HAP-1 (cell line): ENCODE data around the gene HLA-B.
"Not testable (repeated sequence)": the region's sequence is repeated elsewhere in the genome, so short reads cannot be mapped to it uniquely, and the experiment has no call there.

ENCODE experiments used
- DNase-seq, 2 experiments: peaks; one replicate each; pipeline ENCODE4 v3.0.0-alpha.2; 2016 to 2020; ENCODE audit warnings: low spot score in 2 of 2
- H3K27me3 ChIP-seq: fragments of 250-450 bp; sonication (Bioruptor Pico); 2 replicates; pipeline ENCODE4 v1.5.1; 2020; ENCODE audit warnings: low read depth, mild to moderate bottlenecking, moderate library complexity
- H3K36me3 ChIP-seq: fragments of 250-450 bp; sonication (Bioruptor Pico); replicated peaks from 2 replicates; pipeline ENCODE4 v1.5.1; 2020; ENCODE audit warnings: mild to moderate bottlenecking
- H3K4me1 ChIP-seq: fragments of 250-450 bp; sonication (Bioruptor Pico); 2 replicates; pipeline ENCODE4 v1.5.1; 2020; ENCODE audit warnings: mild to moderate bottlenecking
- H3K4me3 ChIP-seq: fragments of 250-450 bp; sonication (Bioruptor Pico); 2 replicates; pipeline ENCODE4 v1.5.1; 2020; ENCODE audit warnings: mild to moderate bottlenecking, moderate library complexity
- H3K9me3 ChIP-seq: fragments of 250-450 bp; sonication (Bioruptor Pico); 2 replicates; pipeline ENCODE4 v1.5.1; 2020; ENCODE audit warnings: mild to moderate bottlenecking, moderate library complexity
- in situ Hi-C: fragments of 300-500 bp; cut with MboI; formaldehyde crosslinking; loops from 3 replicates; pipeline ENCODE4 v1.14.3; 2020; ENCODE audit warnings: low sequenced_read_pairs, inconsistent platforms, mixed read lengths

Gene HLA-B

DNA sequence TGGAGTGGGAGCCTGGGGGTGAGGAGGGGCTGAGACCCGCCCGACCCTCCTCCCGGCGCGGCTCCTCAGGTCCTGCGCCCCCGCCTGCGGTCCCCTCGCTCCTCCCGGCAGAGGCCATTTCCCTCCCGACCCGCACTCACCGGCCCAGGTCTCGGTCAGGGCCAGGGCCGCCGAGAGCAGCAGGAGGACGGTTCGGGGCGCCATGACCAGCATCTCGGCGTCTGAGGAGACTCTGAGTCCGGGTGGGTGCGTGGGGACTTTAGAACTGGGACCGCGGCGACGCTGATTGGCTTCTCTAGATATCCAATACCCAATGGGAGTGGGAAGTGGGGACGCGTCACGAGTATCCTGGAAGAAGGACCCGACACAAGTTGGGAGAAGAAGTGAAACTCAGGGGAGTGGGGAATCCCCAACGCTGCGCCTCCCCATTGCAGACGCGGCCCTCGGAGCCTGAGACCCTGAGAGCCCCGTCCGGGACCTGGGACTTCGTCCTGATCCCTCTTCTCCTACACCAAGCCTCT is at the start of gene HLA-B:
TSS of gene HLA-B (minus strand) at position 234 of the 521 bp plus-strand sequence. CDS start at position 213, 21 bp downstream.
- peak within 1 kb of the TSS; percentile 48 for H3K4me3 ChIP-seq
- 0 out of 2 replicates have a peak, but pooled peaks cover 3% of the 10 kb centered on the region for H3K27me3 ChIP-seq
- peak; percentile 52 to 70 for DNase-seq

DNA sequence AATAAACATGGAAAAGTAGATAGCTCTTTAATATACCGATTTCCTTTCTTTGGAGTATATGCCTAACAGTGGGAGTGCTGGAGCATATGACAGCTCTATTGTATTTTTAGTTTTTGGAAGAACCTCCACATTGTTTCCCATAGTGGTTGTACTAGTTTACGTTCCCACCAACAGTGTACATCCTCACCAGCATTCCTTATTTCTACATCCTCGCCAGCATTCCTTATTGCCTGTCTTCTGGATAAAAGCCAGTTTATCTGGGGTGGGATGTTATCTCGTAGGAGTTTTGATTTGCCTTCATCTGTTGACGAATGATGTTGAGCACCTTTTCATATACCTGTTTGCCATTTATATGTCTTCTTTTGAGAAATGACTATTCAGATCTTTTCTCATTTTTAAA is 49.0 kb upstream of the HLA-B start:
- Histone ChIP-seq H3K9me3 (no peaks in the 10 kb centered on the region), H3K36me3 (peaks cover 5% of the 10 kb centered on the region), H3K4me1 (peaks cover 27% of the 10 kb centered on the region), H3K27me3 (no peaks in the 10 kb centered on the region), H3K4me3 (no peak overlapping the region)
- in situ Hi-C loops, result no loop called here
- DNase-seq, result no peak

More for the DNA sequence above, at the start of gene HLA-B:
- Histone ChIP-seq H3K9me3 (no peaks in the 10 kb centered on the region), H3K36me3 (peaks cover 12% of the 10 kb centered on the region), H3K4me1 (no peaks in the 10 kb centered on the region)
- in situ Hi-C loops, result loop anchor here (5.0 kb wide), 1 partner anchor 85 kb away; the partner anchor contains the start of gene HLA-C

DNA sequence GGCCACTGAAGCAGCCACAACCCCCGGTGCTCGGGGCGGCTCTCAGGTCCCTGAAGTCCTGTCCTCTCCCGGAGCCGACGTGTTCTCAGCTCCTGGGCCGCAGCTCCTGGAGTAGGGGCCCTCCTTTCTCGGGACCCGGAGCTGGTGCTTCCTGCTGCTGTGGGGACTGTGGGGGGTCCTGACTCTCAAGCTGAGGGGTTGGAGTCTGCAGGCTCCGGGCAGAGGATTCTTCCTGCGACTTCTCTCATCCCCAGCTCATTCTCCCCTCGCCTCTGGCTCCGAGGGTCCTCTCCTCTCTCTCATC is 47.0 kb upstream of the HLA-B start:
- not testable (repeated sequence) for H3K9me3 ChIP-seq, H3K36me3 ChIP-seq, DNase-seq, H3K27me3 ChIP-seq
- Histone ChIP-seq H3K4me3 (peak overlapping the region; percentile 82), H3K4me1 (peaks cover 30% of the 10 kb centered on the region)
- in situ Hi-C loops, result loop anchor here (5.0 kb wide), 1 partner anchor 38 kb away; no protein-coding TSS in a partner anchor

DNA sequence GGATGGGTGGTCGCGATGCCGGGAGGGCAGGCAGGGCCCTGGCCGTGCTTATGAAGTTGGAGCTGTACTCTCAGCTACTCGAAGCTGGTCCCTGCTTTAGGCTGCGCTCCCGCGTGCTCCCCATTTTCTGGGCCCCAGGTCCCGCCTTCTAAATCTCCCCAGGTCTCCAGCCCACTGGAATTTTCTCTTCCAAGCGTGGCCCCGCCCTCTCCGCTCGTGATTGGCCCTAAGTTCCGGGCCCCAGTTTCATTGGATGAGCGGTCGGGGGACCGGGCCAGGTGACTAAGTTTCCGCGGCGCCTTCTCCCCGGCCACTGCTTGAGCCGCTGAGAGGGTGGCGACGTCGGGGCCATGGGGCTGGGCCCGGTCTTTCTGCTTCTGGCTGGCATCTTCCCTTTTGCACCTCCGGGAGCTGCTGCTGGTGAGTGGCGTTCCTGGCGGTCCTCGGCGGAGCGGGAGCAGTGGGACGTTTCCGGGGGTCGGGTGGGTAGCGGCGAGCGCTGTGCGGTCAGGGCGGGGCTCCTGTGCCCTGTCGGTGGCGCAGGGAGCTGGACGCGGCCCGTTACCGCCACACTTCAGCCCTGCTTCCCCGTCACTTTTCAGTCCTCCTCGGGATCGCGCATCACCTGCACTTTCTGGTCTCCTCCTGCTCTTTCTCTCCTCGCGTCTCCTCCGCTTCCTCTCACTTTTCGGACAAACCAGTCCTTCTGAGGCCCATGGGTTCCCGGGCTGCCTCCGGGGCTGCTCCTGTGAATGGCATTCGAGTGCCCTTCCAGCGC is 46.5 kb upstream of the HLA-B start, which contains the start of gene MICA:
TSS of gene MICA (plus strand) at position 313 of the 778 bp plus-strand sequence. CDS start at position 351, 38 bp downstream.
- peaks cover 36% of the 10 kb centered on the region for H3K4me1 ChIP-seq

DNA sequence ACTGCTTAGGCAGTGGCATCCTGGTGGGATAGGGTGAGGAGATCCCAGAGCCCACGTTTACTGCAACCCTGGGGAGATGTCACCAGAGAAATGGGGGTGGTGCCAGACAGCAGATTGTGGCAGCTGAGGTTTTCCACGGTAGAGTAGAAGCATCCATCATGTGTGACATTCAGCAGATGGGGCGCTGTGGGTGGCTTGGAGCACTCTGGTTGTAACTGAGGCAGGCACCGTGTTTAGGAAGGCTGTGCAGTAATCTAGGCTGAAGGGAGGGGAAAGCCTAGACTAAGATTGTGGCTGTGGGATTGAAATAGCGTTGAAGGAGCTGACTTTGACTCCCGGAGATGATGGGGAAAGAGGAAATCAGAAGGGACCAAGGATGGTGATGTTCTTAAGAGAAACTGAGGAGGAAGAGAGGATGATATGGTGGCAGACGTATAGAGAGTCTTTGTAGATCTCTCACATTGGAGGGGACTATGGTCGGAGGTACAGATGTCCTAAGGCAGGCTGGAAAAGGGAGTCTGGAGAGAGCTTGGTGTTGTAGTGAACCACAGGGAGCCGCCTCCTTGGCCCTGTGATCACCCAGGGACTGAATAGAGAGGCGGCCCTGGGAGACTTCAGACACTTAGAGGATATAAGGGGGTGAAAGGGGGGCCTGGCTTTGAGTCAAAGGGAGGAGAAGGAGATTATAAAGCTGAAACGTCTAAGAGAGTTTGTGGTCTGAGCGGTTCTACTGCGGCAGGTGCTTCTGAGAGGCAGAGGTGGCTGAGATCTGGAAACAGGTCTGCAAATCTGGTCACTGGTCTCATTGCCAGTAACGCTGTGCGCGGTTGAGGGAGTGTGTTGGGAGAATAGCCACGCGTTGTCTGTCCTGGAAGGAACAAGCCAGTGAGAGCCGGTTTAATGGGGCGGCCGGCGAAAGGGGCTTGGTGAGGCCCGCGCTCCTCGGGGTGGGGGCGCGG is 45.6 kb upstream of the HLA-B start:
- H3K36me3 ChIP-seq, result no peaks in the 10 kb centered on the region; the same call in 1 of the 2 replicates
- no peaks in the 10 kb centered on the region for H3K27me3 ChIP-seq
- no peaks in the 10 kb centered on the region for H3K9me3 ChIP-seq
- in situ Hi-C loops, result loop anchor here (5.0 kb wide), 1 partner anchor 40 kb away; no protein-coding TSS in a partner anchor
- DNase-seq, result peak; percentile 49 to 74
- peaks cover 44% of the 10 kb centered on the region for H3K4me1 ChIP-seq
- peak overlapping the region; percentile 82 for H3K4me3 ChIP-seq

More for the DNA sequence above, 46.5 kb upstream of the HLA-B start, which contains the start of gene MICA:
- Histone ChIP-seq H3K4me3 (peak within 1 kb of the TSS; percentile 82), H3K27me3 (no peaks in the 10 kb centered on the region), H3K9me3 (no peaks in the 10 kb centered on the region), H3K36me3 (no peaks in the 10 kb centered on the region; the same call in 1 of the 2 replicates)
- DNase-seq, result peak; percentile 90 to 95
- in situ Hi-C loops, result loop anchor here (5.0 kb wide), 1 partner anchor 39 kb away; no protein-coding TSS in a partner anchor

DNA sequence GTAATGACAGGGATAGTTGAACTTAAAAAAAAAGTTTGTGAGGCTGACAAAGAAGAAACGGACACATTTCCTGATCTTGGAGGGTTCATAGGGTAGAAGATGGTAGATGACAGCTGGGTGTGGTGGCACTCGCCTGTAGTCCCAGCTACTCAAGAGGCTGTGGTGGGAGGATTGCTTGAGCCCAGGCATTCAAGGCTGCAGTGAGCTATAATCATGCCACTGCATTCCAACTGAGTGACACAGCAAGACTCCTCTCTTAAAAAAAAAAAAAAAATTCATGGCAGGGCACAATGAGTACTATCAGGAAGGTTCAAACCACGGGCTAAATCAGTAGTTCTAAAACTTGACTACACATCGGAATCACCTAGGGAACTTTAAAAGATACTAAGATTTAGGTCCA is 44.4 kb upstream of the HLA-B start:
- peak in 1 of 2 experiments; percentile 51 for DNase-seq
- H3K4me1 ChIP-seq, result peaks cover 48% of the 10 kb centered on the region
- in situ Hi-C loops, result loop anchor here (5.0 kb wide), 1 partner anchor 41 kb away; no protein-coding TSS in a partner anchor
- H3K9me3 ChIP-seq, result no peaks in the 10 kb centered on the region
- H3K4me3 ChIP-seq, result peak overlapping the region; percentile 65
- no peaks in the 10 kb centered on the region for H3K27me3 ChIP-seq
- H3K36me3 ChIP-seq, result no peaks in the 10 kb centered on the region; the same call in 1 of the 2 replicates

DNA sequence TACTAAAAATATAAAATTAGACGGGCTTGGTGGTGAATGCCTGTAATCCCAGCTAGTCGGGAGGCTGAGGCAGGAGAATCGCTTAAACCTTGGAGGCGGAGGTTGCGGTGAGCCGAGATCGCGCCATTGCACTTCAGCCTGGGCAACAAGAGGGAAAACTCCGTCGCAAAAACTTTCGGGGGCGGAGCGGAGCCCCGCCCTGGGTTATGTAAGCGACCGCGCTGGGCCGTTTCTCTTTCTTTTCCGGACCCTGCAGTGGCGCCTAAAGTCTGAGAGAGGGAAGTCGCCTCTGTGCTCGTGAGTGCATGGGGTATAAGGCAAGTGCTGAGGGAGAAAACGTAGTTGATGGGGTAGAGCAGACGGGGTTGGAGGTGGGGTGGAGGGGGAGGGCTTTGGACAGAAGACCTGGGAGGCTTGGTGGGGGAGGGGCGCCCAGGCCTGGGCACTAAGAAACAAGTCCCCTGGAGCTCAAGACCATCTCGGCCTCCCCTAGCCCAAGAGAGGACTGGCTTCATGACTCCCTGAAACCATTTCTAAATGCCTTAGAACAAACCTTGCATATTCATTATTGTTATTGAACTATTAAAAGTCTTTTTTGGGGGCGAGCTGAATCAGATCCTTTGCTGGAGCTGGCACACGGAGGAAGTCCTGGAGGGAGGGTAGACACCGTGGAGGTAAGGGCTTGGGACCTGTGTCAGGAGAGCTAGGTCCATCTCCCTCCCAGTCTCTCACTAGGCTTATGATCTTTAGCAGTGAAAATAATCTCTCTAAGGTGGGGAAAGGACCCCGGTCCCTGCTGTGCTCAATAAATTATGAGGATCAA is 43.7 kb upstream of the HLA-B start:
- peaks cover 45% of the 10 kb centered on the region for H3K4me1 ChIP-seq
- H3K4me3 ChIP-seq, result peak overlapping the region; percentile 65
- no peaks in the 10 kb centered on the region for H3K9me3 ChIP-seq
- H3K36me3 ChIP-seq, result no peaks in the 10 kb centered on the region; the same call in 1 of the 2 replicates
- no peaks in the 10 kb centered on the region for H3K27me3 ChIP-seq
- peak; percentile 45 to 81 for DNase-seq
- in situ Hi-C loops, result loop anchor here (5.0 kb wide), 1 partner anchor 42 kb away; no protein-coding TSS in a partner anchor

DNA sequence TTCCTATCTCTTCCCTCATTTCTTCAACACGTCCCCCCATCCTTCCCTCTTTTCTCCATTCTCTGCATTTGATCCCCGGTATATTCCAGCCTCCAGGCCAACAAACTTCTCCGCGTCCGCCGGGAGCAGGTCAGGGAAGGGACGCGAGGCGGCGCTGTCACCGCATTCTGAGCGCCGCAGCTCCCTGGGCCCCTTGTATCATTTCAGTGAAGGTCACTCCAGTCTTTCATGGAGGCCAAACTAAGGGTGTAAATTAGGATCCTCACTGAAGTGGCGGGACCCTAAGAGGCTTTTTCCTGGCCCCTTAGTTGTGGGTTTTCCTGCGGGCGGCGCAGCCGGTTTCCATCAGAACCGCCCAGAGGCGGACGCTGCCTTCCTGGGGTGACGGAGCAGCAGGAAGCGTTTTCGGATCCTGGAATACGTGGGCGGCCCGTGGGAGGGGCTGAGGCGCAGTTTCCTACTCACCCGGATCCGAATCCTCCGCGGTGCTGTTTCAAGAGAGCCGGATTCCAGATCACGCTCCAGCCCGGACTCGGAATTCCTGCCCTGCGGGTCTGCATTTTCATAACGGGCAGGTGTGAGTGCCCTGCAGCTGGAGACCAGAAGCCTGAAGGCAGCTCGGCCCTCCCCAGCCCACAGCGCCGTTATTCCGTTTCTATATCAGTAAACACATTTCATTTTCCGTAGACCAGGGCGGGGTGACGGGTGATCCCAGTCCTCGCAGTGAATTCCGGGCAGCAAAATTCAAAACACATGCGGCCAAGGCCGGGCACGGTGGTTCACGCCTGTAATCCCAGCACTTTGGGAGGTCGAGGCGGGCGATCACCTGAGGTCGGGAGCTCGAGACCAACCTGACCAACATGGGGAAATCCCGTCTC is 42.8 kb upstream of the HLA-B start:
- Histone ChIP-seq H3K36me3 (no peaks in the 10 kb centered on the region; the same call in 1 of the 2 replicates), H3K4me1 (peaks cover 43% of the 10 kb centered on the region), H3K4me3 (peak overlapping the region; percentile 65), H3K9me3 (no peaks in the 10 kb centered on the region), H3K27me3 (no peaks in the 10 kb centered on the region)
- in situ Hi-C loops, result loop anchor here (5.0 kb wide), 1 partner anchor 42 kb away; no protein-coding TSS in a partner anchor
- peak; percentile 80 to 90 for DNase-seq

DNA sequence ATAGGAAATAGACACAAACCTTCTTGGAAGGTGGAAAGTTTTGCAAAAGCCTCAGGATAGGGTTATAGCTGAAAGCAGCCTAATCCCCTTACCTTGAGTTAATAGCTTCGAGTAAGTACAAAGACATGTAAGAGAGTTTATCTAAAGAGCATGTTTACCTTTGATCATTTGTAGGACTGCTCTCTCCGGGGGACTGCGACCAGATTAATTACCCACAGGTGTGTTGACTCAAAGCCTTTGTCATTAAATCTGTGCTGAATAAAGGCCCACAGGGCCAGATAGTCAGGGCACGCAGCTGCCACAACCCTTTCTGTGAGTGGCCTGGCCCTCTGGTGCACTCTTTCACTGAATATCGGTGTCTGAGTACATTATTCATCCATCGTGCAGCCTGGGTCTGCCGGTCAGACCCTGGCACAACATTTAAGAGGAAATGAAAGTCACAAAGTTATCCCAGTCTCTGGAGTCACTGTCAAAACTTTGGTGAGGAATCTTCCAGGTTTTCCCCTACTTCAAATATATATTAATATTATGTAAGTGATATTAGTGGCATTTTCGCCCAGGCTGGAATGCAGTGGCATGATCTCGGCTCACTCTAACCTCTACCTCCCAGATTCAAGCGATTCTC is 41.0 kb upstream of the HLA-B start:
- H3K4me1 ChIP-seq, result peaks cover 41% of the 10 kb centered on the region
- H3K4me3 ChIP-seq, result peak overlapping the region; percentile 65
- H3K27me3 ChIP-seq, result no peaks in the 10 kb centered on the region
- H3K36me3 ChIP-seq, result no peaks in the 10 kb centered on the region; the same call in 1 of the 2 replicates
- H3K9me3 ChIP-seq, result no peaks in the 10 kb centered on the region
- in situ Hi-C loops, result no loop called here
- DNase-seq, result peak; percentile 42 to 62

DNA sequence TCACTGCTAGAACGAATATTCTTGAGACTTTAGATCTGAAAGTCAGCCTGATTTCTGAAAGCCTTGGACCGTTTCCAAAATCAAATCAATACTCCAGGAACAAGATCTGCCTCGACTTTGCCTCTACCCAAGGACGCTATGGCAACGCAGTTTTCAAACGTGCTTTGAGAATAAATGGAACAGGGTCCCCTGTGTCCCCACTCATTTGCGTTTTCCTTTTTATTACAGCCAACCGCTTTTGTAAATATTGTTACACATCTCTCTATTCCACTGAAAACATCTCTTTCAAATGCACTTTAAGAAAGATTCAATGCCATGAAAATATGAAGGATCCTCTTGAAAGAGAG is 40.1 kb upstream of the HLA-B start:
- Histone ChIP-seq H3K4me1 (peaks cover 32% of the 10 kb centered on the region), H3K4me3 (peak overlapping the region; percentile 65)
- H3K36me3 ChIP-seq, H3K9me3 ChIP-seq, in situ Hi-C loops, H3K27me3 ChIP-seq, DNase-seq: not testable (repeated sequence)

DNA sequence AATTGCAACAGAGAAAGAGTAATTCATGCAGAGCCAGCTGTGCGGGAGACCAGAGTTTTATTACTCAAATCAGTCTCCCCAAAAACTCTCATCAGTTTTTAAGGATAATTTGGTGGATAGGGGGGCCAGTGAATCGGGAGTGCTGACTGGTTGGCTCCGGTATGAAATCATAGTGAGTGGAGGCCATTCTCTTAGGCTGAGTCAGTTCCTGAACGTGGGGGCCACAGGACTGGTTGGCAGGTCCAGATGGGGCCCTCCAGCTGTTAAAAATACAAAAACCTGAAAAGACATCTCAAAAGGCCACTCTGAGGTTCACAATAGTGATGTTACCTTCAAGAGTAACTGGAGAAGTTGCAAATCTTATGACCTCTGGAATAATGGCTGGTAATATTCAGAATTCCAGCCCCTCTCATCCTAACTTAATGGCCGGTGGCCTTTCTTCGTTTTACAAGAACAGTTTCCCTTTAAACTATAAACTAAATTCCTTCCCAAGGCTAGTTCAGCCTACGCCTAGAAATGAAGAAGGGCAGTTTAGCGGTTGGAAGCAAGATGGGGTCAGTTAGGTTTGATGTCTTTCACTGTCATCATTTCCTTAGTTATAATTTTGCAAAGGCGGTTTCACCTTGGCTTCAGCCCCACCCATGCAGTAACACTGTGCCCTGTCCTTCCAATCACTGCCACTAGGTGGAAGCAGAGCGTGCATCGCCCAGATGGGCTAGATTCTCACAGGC is 39.6 kb upstream of the HLA-B start:
- Histone ChIP-seq H3K27me3 (no peaks in the 10 kb centered on the region), H3K36me3 (no peaks in the 10 kb centered on the region; the same call in 1 of the 2 replicates), H3K4me1 (peaks cover 26% of the 10 kb centered on the region), H3K4me3 (peak overlapping the region; percentile 65; the same call in 1 of the 2 replicates), H3K9me3 (no peaks in the 10 kb centered on the region)
- in situ Hi-C loops, result no loop called here
- peak; percentile 77 to 92 for DNase-seq
